A673 (cell line): ENCODE results near the gene CNPY1.

Experiments used
- EZH2 ChIP-seq: fragments of 200-600 bp; sonication (generic); IDR thresholded peaks from 2 replicates; pipeline ENCODE4 v1.6.1; 2017; ENCODE audit warnings: borderline replicate concordance, low read depth, mild to moderate bottlenecking, mixed read lengths, antibody characterized with exemption, low read length; ENCODE audit not compliant: poor library complexity, severe bottlenecking
- TF ChIP-seq, protein P1 (sequence below): fragments of 300-800, 200-600 bp; sonication (generic); conservative IDR thresholded peaks from 2 replicates; pipeline ENCODE4 v1.5.1; 2017; ENCODE audit warnings: low read depth, mild to moderate bottlenecking, antibody characterized with exemption, low read length, moderate library complexity, mixed read lengths

DNA sequence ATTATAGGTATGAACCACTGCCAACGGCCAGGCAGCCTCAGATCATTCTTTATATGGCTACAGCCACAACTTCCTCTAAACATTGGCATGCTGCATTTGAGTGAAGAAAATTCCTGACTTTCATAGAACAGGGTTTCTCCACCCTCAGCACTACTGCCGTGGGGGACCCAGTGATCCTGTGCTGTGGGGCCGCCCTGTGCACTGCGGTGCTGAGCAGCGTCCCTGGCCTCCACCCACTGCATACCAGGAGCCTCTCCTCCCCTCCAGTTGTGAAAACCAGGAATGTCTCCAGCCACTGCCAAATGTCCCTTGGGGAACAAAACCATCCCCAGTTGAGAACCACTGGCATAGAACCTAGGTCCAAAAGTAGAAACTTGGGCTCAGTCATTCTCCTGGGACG lies 15.8 kb downstream of the CNPY1 start:
- TF ChIP-seq, protein P1, sequence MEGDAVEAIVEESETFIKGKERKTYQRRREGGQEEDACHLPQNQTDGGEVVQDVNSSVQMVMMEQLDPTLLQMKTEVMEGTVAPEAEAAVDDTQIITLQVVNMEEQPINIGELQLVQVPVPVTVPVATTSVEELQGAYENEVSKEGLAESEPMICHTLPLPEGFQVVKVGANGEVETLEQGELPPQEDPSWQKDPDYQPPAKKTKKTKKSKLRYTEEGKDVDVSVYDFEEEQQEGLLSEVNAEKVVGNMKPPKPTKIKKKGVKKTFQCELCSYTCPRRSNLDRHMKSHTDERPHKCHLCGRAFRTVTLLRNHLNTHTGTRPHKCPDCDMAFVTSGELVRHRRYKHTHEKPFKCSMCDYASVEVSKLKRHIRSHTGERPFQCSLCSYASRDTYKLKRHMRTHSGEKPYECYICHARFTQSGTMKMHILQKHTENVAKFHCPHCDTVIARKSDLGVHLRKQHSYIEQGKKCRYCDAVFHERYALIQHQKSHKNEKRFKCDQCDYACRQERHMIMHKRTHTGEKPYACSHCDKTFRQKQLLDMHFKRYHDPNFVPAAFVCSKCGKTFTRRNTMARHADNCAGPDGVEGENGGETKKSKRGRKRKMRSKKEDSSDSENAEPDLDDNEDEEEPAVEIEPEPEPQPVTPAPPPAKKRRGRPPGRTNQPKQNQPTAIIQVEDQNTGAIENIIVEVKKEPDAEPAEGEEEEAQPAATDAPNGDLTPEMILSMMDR: no peak
- no peak for TF ChIP-seq EZH2
